Putamen (tissue), 1 donor: ENCODE results near the gene PLSCR5.

Experiments
- DNase-seq: peaks from one replicate; pipeline ENCODE4 v3.0.0-alpha.2; 2016; ENCODE audit warnings: low spot score

Gene PLSCR5

DNA sequence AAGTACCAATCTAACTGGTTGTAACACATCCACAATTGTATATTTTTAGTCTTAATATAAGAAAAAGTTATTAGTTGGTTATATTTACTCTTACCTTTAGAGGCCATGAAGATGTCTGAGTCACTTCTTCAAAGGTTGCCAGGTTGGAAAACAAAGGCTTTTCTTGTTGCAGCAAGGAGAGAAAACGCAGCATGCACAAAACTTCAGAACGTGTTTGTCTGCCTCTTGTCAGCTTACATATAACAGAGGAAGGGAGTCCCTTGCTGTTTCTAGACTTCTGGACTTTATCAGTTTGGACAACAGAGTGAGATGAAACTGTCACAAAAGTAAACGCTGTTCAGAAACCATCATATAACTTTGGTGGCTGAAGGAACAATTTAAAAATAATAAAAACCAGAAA, at the start of gene PLSCR5:
Gene PLSCR5 (minus strand): TSS at position 241 of the 400 bp plus-strand sequence. CDS start 134 bp downstream, at position 107.
- no peak for DNase-seq

- DNase-seq, result no peak
Observed at GRCh38 chr3:146653978-146654377, 48.8 kb upstream of the PLSCR5 start.

DNA sequence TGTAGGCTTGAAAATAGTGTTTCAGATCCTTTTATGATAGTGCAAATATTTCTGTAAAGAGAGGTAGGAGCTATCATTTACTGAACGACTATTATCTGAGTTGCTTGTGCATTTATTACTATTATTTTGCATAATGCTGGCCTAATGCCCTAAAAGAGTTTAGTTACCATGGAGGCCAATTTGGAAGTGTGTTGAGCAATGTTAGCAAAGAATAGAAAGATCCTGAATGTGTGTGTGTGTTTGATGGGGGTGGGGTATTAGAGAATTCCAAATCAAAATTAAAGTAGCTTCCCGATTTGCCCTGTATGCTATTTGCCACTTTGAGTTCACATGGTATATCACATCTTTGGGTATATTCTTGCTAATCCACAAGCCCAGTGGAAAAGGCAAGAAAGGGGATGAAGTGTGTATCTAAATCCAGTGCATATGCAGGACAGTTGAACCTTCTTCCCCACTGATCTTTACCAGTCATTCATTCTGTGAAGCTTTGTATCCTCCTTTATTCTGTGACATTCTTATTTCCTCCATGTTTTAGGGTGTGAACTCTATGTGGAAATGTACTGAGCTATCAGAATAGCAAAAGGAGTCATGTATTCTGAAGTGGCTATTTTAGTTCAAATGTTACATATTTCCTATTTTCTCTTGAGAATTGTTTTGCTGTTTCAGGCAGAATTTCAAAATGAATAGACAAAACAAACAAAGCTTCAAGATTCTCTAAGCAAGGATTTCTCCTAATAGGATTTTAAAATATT, 45.7 kb upstream of the PLSCR5 start:
- no peak for DNase-seq

DNA sequence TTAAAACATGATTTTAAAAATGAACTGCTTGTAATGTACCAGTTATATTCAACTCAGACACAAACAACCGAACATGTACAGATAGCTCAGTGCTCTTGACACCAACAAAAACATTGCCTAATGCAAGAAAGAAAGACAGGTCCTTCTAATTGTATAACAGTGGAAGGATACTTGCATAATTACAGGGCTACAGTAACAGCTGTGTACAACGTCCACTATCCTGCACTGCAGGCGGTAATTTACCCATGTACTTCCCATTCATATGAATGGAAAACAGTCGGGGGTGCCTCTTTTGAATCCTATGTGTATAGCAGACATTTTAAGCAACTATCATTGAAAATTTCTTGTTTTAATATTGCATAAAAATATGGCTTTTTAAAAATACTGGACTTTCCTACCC, 41.1 kb upstream of the PLSCR5 start:
- no peak for DNase-seq

GRCh38 chr3:146640955-146641867, 36.1 kb upstream of the PLSCR5 start:
- DNase-seq, result peak; percentile 10

DNA sequence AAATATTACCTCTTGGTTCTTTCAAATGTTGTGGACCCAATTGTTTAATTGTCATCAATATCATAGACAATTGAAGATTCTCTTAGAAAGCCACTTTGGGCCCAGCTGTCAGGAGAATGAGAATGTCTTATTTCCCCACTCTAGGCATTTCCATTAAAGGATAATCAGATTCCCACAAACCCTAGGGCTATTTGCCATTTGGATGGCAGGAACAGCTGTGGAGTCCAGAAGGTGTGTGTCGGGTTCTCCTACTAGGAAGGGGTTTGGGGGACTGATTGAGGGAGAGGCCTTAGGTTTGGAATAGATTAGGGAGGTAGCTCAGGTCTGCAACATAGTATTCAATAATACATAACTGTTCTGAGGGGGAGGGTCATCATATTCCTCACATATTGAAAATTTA, 35.2 kb upstream of the PLSCR5 start:
- no peak for DNase-seq

DNA sequence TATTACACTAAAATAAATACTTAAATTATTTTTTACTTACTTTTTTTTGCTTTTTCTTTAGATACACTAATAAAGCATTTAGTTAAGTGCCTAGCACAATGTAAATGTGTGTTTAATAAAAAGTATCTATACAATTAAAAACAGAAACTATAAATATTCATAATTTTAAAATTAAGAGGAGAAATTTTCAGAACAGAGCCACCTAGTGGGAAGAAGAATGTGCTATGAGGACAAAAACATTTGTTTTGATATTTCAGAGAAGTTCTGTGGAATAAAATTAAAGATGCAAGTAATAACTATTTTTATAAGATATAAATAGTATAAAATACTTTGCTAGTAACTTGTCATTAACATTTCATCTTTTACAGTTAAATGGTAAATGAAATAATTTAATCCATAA, 33.6 kb upstream of the PLSCR5 start:
- DNase-seq, result no peak

- DNase-seq, result no peak
Observed at GRCh38 chr3:146637871-146638270, 32.7 kb upstream of the PLSCR5 start.

- DNase-seq, result no peak
Observed at GRCh38 chr3:146636881-146637280, 31.7 kb upstream of the PLSCR5 start.

- no peak for DNase-seq
Observed at GRCh38 chr3:146634346-146634745, 29.2 kb upstream of the PLSCR5 start.

DNA sequence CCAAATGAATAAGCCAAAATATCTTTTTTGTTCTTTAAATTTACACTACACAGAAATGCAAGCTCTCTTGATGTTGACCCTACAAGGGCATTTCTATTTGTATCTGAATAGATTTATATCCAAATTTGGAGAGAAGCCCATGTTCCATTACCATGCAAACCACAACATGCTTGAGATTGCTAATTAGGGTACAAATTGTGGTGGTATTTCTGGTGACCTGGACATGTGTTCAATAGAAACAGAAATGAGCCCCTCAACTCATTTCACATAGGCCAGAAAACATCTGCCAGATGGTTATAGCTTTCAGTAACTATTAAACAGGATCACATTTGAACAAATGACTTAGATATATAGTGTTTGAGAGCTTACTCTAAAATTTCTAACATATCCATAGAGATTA, 23.5 kb upstream of the PLSCR5 start:
- no peak for DNase-seq

DNA sequence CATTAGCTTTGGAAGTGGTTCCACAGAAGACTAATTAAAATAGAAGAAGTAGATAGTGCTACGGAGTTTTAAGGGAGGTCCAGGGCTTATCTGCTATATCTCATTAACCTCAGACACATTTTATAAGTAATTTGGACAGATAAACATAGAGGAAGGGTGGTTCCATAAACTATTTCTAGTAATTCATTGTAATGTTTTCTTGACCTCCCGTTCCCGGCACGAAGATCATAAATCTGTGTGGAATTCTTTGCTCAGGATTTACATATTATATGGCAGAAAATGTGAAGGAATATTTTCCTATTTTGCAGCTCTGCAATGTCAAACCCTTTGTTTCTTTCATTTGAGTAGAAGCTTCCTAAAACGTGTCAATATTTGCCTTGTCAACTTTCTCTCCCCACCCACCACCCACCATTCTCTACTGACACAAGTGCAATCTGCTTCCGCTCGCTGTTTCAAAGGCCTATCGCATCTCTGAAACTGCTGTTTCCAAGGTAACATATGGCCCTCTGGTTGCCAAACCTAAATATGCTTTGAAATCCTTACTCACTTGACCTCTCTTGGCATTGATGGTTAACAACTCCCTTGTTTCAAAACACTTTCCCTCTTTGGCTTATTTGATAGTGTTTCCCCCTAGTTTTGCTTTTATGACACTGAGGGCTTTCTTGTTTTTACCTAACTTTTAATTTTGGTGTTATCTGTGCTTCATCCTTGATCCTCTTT, 21.4 kb upstream of the PLSCR5 start:
- no peak for DNase-seq

- DNase-seq, result no peak
Observed at GRCh38 chr3:146625186-146625775, 20.1 kb upstream of the PLSCR5 start.

GRCh38 chr3:146621723-146622122, 16.6 kb upstream of the PLSCR5 start:
- no peak for DNase-seq

GRCh38 chr3:146612015-146612414, 6.9 kb upstream of the PLSCR5 start:
- no peak for DNase-seq

DNA sequence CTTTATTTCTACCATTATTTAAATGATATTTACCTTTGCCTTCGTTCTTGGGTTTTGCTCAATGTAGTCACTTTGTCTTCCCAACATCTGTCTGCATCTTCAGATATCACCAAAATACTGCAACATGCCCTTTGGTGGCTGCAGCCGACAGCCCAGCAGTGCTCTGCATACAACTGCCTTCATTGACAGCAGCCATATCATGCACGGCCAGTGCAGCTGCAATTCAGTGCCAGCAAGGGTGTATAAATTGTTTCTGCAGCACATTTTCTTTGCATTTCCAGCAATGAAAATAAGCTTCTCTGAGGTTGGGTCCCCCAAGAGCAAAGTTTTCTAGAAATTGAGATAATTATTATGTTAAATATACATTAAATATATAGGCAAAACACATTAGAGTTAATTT, 6.0 kb upstream of the PLSCR5 start:
- DNase-seq, result no peak

- no peak for DNase-seq
Observed at GRCh38 chr3:146598535-146598934, 6.6 kb downstream of the PLSCR5 start.

GRCh38 chr3:146594843-146595482, 10.2 kb downstream of the PLSCR5 start:
- no peak for DNase-seq

DNA sequence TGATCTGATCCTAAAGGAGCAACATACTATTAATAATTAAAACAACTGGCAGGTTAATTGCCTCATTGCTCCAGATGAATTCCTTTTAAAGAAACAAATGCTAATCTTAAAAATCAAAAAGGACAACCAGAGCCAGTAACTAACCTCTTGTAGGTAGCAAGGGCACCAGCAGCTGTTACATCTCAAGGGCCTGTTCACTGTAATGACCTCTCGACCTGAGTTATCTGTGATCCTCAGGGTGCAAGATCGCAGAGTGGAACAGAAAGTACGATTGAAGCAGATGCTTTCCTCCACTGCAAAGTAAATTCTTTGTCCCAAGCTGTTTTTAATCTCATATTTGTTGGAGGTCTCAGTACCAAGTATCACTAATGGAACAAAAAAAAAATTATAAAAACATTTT, 11.4 kb downstream of the PLSCR5 start:
- no peak for DNase-seq

- DNase-seq, result no peak
Observed at GRCh38 chr3:146590521-146590920, 14.6 kb downstream of the PLSCR5 start.

- peak; percentile 35 for DNase-seq
Observed at GRCh38 chr3:146589899-146590508, 15.1 kb downstream of the PLSCR5 start.
